HG03432 (cell line): Measurements from ENCODE around the gene PHF10.

Experiments used
- ATAC-seq: cut with Tn5 transposase; IDR thresholded peaks from one replicate; pipeline ENCODE4 v1.9.1; 2021; ENCODE audit warnings: mild to moderate bottlenecking, moderate library complexity; ENCODE audit not compliant: unreplicated experiment

Gene PHF10

GRCh38 chr6:169678342-169678741 is 46.0 kb downstream of the PHF10 start:
- no peak for ATAC-seq

GRCh38 chr6:169677096-169677495 is 47.2 kb downstream of the PHF10 start:
- ATAC-seq: no peak

- ATAC-seq: no peak
Measured at GRCh38 chr6:169675011-169675410, 49.3 kb downstream of the PHF10 start.

GRCh38 chr6:169671563-169671962 is 52.7 kb downstream of the PHF10 start:
- ATAC-seq: no peak

- no peak for ATAC-seq
Measured at GRCh38 chr6:169669889-169670288, 54.4 kb downstream of the PHF10 start.

GRCh38 chr6:169669147-169669546 is 55.2 kb downstream of the PHF10 start:
- ATAC-seq: no peak

- no peak for ATAC-seq
Measured at GRCh38 chr6:169668203-169668847, 56.0 kb downstream of the PHF10 start.

GRCh38 chr6:169667716-169668115 is 56.6 kb downstream of the PHF10 start:
- no peak for ATAC-seq

GRCh38 chr6:169666441-169666840 is 57.9 kb downstream of the PHF10 start:
- ATAC-seq: no peak

- ATAC-seq: no peak
Measured at GRCh38 chr6:169665289-169665688, 59.0 kb downstream of the PHF10 start.

GRCh38 chr6:169664227-169664626 is 60.1 kb downstream of the PHF10 start:
- ATAC-seq: no peak

- ATAC-seq: no peak
Measured at GRCh38 chr6:169663468-169663867, 60.8 kb downstream of the PHF10 start.

GRCh38 chr6:169661391-169661756 is 62.9 kb downstream of the PHF10 start:
- no peak for ATAC-seq

GRCh38 chr6:169660751-169661390 is 63.4 kb downstream of the PHF10 start:
- ATAC-seq: no peak

- ATAC-seq: no peak
Measured at GRCh38 chr6:169659820-169660610, 64.3 kb downstream of the PHF10 start.

GRCh38 chr6:169657284-169657610 is 67.1 kb downstream of the PHF10 start:
- no peak for ATAC-seq

- no peak for ATAC-seq
Measured at GRCh38 chr6:169656546-169657283, 67.6 kb downstream of the PHF10 start.

- peak; percentile 96 for ATAC-seq
Measured at GRCh38 chr6:169654598-169655391, 69.5 kb downstream of the PHF10 start.
